Measurements from ENCODE around the gene RAP1GAP2.

- TF ChIP-seq POLR2A (IDR thresholded peaks at IDR 0.05; ENCODE audit: low read depth, low read length): no peak
- TF ChIP-seq POLR2AphosphoS5 (IDR thresholded peaks at IDR 0.05; ENCODE audit: low read depth, low read length): no peak
- TF ChIP-seq TAF1 (IDR thresholded peaks at IDR 0.05; ENCODE audit: low read depth, low read length): no peak
- no peak for TF ChIP-seq POU2F2 (IDR thresholded peaks at IDR 0.05; ENCODE audit: low read depth, low read length)
- TF ChIP-seq PAX5 (IDR thresholded peaks at IDR 0.05; ENCODE audit: insufficient read depth, low read length, severe bottlenecking): no peak
- no peak for TF ChIP-seq SPI1 (IDR thresholded peaks at IDR 0.05; ENCODE audit: low read depth, low read length)
Measured at GRCh38 chr17:2939714-2940351, 143.6 kb downstream of the RAP1GAP2 start.
